WTC11 (cell line): ENCODE results near the gene ADARB2. TPM values are rescaled to one million over a fixed set of nuclear protein-coding genes. Genes with fewer than 3 reads are reported as not detected.
"Not testable (repeated sequence)": the region's sequence is repeated elsewhere in the genome, so short reads cannot be mapped to it uniquely, and the experiment has no call there.

Source experiments
- ATAC-seq: fragments of 200-7000 bp; cut with Tn5 transposase; 2 replicates; pipeline ENCODE4 v1.10.0; 2021; ENCODE audit warnings: mild to moderate bottlenecking, moderate library complexity
- CTCF ChIA-PET: fragments of 300-600 bp; sonication (Branson Sonifier 250); formaldehyde crosslinking; loops from one replicate; lab custom pipeline; 2021; ENCODE audit warnings: antibody characterized with exemption; lab: Charles Lee
- POLR2A ChIA-PET: fragments of 350-600 bp; sonication (Branson Sonifier 250); formaldehyde crosslinking; loops from one replicate; lab custom pipeline; 2021; ENCODE audit warnings: antibody characterized with exemption; lab: Charles Lee
- DNase-seq: peaks from one replicate; pipeline ENCODE4 v3.0.0; 2021; ENCODE audit warnings: low spot score
- H3K27ac Mint-ChIP-seq: 2 replicates; pipeline ENCODE4 v1.8.0; 2021; ENCODE audit warnings: mixed read lengths
- H3K27me3 Mint-ChIP-seq: 2 replicates; pipeline ENCODE4 v1.8.0; 2021; ENCODE audit warnings: low read depth, mild to moderate bottlenecking, moderate library complexity, mixed read lengths
- H3K36me3 Mint-ChIP-seq: 2 replicates; pipeline ENCODE4 v1.8.0; 2021; ENCODE audit warnings: mixed read lengths
- H3K4me1 Mint-ChIP-seq: 2 replicates; pipeline ENCODE4 v1.8.0; 2022; ENCODE audit warnings: mixed read lengths
- H3K4me3 Mint-ChIP-seq: 2 replicates; pipeline ENCODE4 v1.8.0; 2021; ENCODE audit warnings: mild to moderate bottlenecking, moderate library complexity, mixed read lengths
- H3K9me3 Mint-ChIP-seq: 2 replicates; pipeline ENCODE4 v1.8.0; 2021; ENCODE audit warnings: mixed read lengths
- AFF4 ChIP-seq: sonication (generic); formaldehyde crosslinking; IDR thresholded peaks from 2 replicates; pipeline ENCODE4 v1.8.1; 2023; ENCODE audit warnings: mild to moderate bottlenecking, missing genetic modification reagents, borderline replicate concordance
- ELF4 ChIP-seq: sonication (generic); formaldehyde crosslinking; IDR thresholded peaks from 2 replicates; pipeline ENCODE4 v1.8.1; 2022; ENCODE audit warnings: low read depth, mild to moderate bottlenecking, moderate library complexity, missing genetic modification reagents
- ESRRA ChIP-seq: sonication (generic); formaldehyde crosslinking; IDR thresholded peaks from 2 replicates; pipeline ENCODE4 v1.8.1; 2022; ENCODE audit warnings: mild to moderate bottlenecking, missing genetic modification reagents, borderline replicate concordance
- ETV6 ChIP-seq: sonication (generic); formaldehyde crosslinking; IDR thresholded peaks from 2 replicates; pipeline ENCODE4 v1.8.1; 2022; ENCODE audit warnings: mild to moderate bottlenecking, missing genetic modification reagents
- FOXJ3 ChIP-seq: sonication (generic); formaldehyde crosslinking; IDR thresholded peaks from 2 replicates; pipeline ENCODE4 v1.9.0; 2021; ENCODE audit warnings: missing genetic modification reagents, mild to moderate bottlenecking, borderline replicate concordance
- GABPB1 ChIP-seq: sonication (generic); formaldehyde crosslinking; IDR thresholded peaks from 2 replicates; pipeline ENCODE4 v1.8.1; 2023; ENCODE audit warnings: mild to moderate bottlenecking, missing genetic modification reagents
- KAT7 ChIP-seq: sonication (generic); formaldehyde crosslinking; IDR thresholded peaks from 2 replicates; pipeline ENCODE4 v1.8.1; 2023; ENCODE audit warnings: missing genetic modification reagents, mild to moderate bottlenecking, borderline replicate concordance
- MXD4 ChIP-seq: fragments of 250-450 bp; sonication (Bioruptor Pico); IDR thresholded peaks from 2 replicates; pipeline ENCODE4 v1.8.0; 2021; ENCODE audit warnings: mild to moderate bottlenecking, moderate library complexity, borderline replicate concordance
- NFATC4 ChIP-seq: fragments of 250-450 bp; sonication (Bioruptor Pico); IDR thresholded peaks from 2 replicates; pipeline ENCODE4 v1.9.0; 2021; ENCODE audit warnings: mild to moderate bottlenecking
- ZBTB43 ChIP-seq: sonication (generic); formaldehyde crosslinking; IDR thresholded peaks from 2 replicates; pipeline ENCODE4 v1.8.1; 2023; ENCODE audit warnings: mild to moderate bottlenecking, missing genetic modification reagents
- ZNF263 ChIP-seq: sonication (generic); formaldehyde crosslinking; IDR thresholded peaks from 2 replicates; pipeline ENCODE4 v1.8.1; 2022; ENCODE audit warnings: low read depth, mild to moderate bottlenecking, moderate library complexity, missing genetic modification reagents
- ZNF423 ChIP-seq: fragments of 250-450 bp; sonication (Bioruptor Pico); IDR thresholded peaks from 2 replicates; pipeline ENCODE4 v2.1.2; 2022; ENCODE audit warnings: mild to moderate bottlenecking, moderate library complexity
- total RNA-seq: library from RNA; stranded (reverse); gene quantifications from 3 replicates; pipeline ENCODE4 v1.2.3, GENCODE V29; 2021
- TF ChIP-seq, protein P1 (sequence below): fragments of 250-450 bp; sonication (Bioruptor Pico); IDR thresholded peaks from 2 replicates; pipeline ENCODE4 v1.9.0; 2021; ENCODE audit warnings: mild to moderate bottlenecking
- TF ChIP-seq, protein P2 (sequence below): fragments of 200-600 bp; IDR thresholded peaks from 2 replicates; pipeline ENCODE4 v1.8.0; 2022; ENCODE audit warnings: antibody characterized with exemption
- TF ChIP-seq, protein P3 (sequence below): fragments of 250-450 bp; sonication (Bioruptor Pico); conservative IDR thresholded peaks from 2 replicates; pipeline ENCODE4 v1.9.0; 2021; ENCODE audit warnings: mild to moderate bottlenecking

The ADARB2 gene
- total RNA-seq, 1 experiment from 2014 or later: 3.7 TPM

- TF ChIP-seq AFF4 (CRISPR knock-in tag): no peak
- TF ChIP-seq KAT7 (CRISPR knock-in tag): no peak
Observed at GRCh38 chr10:1461016-1461415, 276.3 kb downstream of the ADARB2 start (continued).

- H3K27me3 Mint-ChIP-seq, H3K36me3 Mint-ChIP-seq, CTCF ChIA-PET, DNase-seq, H3K4me1 Mint-ChIP-seq, ATAC-seq, H3K9me3 Mint-ChIP-seq, H3K4me3 Mint-ChIP-seq, H3K27ac Mint-ChIP-seq, POLR2A ChIA-PET: not testable (repeated sequence)
Observed at GRCh38 chr10:1459664-1460063, 277.7 kb downstream of the ADARB2 start.

- ATAC-seq: no peak
- no peak for DNase-seq
- Mint-ChIP-seq H3K36me3 (peaks cover 5% of the 10 kb centered on the region), H3K9me3 (peaks cover 21% of the 10 kb centered on the region), H3K4me1 (peaks cover 4% of the 10 kb centered on the region; the same call in 1 of the 2 replicates), H3K4me3 (no peak overlapping the region), H3K27me3 (peaks cover 3% of the 10 kb centered on the region), H3K27ac (no peak overlapping the region)
- ChIA-PET CTCF (no interaction called here), POLR2A (no interaction called here)
- TF ChIP-seq, protein P1, sequence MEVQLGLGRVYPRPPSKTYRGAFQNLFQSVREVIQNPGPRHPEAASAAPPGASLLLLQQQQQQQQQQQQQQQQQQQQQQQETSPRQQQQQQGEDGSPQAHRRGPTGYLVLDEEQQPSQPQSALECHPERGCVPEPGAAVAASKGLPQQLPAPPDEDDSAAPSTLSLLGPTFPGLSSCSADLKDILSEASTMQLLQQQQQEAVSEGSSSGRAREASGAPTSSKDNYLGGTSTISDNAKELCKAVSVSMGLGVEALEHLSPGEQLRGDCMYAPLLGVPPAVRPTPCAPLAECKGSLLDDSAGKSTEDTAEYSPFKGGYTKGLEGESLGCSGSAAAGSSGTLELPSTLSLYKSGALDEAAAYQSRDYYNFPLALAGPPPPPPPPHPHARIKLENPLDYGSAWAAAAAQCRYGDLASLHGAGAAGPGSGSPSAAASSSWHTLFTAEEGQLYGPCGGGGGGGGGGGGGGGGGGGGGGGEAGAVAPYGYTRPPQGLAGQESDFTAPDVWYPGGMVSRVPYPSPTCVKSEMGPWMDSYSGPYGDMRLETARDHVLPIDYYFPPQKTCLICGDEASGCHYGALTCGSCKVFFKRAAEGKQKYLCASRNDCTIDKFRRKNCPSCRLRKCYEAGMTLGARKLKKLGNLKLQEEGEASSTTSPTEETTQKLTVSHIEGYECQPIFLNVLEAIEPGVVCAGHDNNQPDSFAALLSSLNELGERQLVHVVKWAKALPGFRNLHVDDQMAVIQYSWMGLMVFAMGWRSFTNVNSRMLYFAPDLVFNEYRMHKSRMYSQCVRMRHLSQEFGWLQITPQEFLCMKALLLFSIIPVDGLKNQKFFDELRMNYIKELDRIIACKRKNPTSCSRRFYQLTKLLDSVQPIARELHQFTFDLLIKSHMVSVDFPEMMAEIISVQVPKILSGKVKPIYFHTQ (CRISPR knock-in tag): no peak
- TF ChIP-seq ELF4 (CRISPR knock-in tag): no peak
- no peak for TF ChIP-seq MXD4 (CRISPR knock-in tag)
- no peak for TF ChIP-seq FOXJ3 (CRISPR knock-in tag)
- no peak for TF ChIP-seq GABPB1 (CRISPR knock-in tag)
- no peak for TF ChIP-seq ZNF423 (CRISPR knock-in tag)
- TF ChIP-seq, protein P2, sequence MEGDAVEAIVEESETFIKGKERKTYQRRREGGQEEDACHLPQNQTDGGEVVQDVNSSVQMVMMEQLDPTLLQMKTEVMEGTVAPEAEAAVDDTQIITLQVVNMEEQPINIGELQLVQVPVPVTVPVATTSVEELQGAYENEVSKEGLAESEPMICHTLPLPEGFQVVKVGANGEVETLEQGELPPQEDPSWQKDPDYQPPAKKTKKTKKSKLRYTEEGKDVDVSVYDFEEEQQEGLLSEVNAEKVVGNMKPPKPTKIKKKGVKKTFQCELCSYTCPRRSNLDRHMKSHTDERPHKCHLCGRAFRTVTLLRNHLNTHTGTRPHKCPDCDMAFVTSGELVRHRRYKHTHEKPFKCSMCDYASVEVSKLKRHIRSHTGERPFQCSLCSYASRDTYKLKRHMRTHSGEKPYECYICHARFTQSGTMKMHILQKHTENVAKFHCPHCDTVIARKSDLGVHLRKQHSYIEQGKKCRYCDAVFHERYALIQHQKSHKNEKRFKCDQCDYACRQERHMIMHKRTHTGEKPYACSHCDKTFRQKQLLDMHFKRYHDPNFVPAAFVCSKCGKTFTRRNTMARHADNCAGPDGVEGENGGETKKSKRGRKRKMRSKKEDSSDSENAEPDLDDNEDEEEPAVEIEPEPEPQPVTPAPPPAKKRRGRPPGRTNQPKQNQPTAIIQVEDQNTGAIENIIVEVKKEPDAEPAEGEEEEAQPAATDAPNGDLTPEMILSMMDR: no peak
- no peak for TF ChIP-seq ZBTB43 (CRISPR knock-in tag)
- TF ChIP-seq ETV6 (CRISPR knock-in tag): no peak
- TF ChIP-seq ZNF263 (CRISPR knock-in tag): no peak
- TF ChIP-seq NFATC4 (CRISPR knock-in tag): no peak
- TF ChIP-seq ESRRA (CRISPR knock-in tag): no peak
- TF ChIP-seq, protein P3, sequence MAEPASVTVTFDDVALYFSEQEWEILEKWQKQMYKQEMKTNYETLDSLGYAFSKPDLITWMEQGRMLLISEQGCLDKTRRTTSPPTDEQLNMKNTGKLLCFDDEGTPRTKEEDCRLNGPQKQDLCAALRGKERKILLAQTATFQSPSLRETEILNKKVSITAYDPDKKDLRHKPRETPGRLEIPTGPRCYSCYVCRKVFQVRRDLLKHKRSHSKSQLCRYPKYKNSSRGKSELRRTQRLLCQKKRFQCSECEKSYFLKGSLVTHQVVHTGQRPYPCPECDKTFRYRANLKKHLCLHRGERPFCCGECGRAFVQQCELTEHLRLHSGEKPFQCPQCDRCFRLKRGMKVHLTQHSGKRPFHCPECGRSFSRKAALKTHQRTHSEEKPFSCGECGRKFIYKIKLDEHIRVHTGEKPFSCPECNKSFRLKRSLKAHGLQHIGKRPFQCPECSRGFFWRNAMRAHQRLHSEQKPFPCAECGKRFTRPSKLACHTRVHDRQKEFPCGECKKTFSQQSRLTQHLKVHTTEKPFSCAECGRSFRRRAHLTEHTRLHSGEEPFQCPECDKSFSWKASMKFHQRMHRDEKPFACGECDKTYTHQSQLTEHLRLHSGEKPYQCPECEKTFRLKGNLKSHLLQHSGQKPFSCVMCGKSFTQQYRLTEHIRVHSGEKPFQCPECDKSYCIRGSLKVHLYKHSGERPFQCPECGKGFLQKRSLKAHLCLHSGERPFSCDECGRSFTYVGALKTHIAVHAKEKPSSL (CRISPR knock-in tag): no peak
Observed at GRCh38 chr10:1454951-1455350, 282.4 kb downstream of the ADARB2 start.
